Stimulated activated CD4-positive, alpha-beta T cell treated with anti-CD3 and anti-CD28 coated beads, Interleukin-1b, Interleukin-23, amount 100 ng/mL, for 48 hours (primary cell): Measurements from ENCODE around the gene PID1.
"Not testable (repeated sequence)": the region's sequence is repeated elsewhere in the genome, so short reads cannot be mapped to it uniquely, and the experiment has no call there.

ENCODE experiments used
- DNase-seq: peaks from one replicate; pipeline ENCODE4 v3.0.0-alpha.2; 2020

PID1 gene

DNA sequence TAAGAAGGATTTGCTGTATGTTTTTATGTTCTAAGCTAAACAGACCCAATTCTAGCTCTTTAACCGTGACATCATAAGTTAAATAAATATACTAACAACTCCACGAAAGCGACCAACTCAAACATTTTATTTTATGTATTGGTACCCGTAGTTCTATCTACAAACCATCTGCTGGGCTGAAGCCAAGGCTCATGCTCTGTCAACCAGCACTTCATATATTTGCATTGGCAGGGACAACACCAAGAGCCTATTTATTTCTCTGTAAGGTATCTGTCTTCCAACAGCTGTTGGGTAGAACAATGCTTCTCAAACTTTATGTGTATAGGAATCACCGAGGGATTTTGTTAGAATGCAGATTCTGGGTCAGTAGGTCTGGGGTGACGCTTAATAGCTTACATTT, 64.5 kb downstream of the PID1 start:
- no peak for DNase-seq

DNA sequence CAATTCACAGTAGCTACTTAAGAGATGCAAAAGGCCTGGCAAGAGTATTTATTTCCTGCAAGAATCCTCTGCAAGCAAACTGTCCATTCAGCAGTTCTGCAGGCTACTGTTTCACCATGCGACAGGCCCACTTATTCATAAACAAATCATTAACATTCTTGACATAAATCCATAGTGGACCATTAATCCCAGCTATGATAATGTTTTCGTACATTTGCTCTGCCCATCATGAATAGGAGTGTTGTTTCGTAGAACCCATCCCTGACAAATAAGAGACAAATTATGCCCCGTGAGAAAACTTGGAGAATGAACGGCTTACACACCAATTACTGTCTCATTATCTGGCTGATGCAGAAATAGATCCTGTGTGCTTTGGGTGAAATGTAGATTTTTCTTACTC, 65.4 kb downstream of the PID1 start:
- DNase-seq = no peak

DNA sequence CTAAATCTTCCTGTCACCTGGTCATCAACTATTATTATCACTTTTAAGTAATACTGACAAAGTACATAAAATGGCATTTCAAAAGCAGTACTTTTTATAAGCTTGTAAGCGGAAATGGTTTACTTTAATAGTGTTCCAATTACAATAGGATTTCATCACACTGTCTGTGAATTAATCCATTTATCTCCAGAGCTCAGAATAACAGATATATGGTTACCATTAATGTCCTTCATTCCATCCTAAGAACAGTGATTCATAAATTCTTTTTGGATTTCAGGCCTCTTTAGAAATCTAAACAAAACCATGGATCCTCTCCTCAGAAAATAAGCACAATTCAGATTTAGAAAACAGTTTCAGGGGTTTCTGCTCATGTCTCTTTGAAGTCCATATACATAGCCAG, 68.4 kb downstream of the PID1 start:
- no peak for DNase-seq

DNA sequence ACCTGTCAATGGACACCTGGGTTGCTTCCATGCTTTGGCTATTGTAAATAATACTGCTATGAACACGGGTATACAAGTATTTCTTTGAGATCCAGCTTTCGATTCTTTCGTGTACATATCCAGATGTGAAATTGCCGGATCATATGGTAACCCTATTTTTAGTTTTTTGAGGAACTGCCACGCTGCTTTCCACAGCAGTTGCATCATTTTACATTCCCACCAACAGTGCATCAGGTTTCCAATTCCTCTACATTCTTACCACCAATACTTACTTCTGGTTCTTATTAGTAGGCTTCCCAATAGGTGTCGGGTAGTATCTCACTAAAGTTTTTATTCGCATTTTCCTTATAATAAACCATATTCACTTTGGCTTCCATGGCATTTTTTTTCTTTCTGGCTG, 69.6 kb downstream of the PID1 start:
- no peak for DNase-seq

DNA sequence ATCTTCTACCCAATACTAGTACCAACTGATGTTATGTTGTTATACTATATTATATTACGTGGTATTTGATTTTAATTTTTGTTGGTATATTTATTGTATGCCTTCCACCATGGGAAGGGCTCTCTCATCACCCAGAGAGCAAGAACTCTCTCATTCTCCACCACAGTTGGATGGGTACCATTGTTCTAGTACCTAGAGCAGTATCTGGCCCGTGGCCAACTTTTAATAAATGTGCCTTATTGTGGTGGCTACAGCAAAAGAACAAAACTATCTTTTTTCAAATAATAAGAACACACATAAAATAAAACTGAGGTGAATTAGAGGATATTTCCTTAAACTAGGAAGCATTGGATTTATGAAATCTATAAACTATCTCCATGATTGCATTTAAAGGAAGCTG, 71.8 kb downstream of the PID1 start:
- no peak for DNase-seq

DNA sequence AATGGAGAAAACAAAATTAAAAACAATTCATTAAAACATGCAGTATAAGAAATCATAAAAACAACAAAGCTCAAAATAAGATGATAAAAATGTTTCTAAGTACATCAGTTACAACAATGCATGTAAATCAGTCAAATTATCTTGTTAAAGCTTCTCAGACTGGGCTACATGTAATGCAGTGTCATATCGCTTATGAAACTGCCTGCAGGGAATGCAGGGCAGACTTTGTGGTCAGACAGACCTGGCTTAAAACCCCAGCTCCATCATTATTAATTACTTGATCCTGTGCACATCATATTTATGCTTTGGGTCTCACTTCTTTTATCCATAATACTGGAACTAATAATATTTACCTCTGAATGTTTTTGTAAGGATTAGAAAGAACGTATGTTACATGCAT, 74.6 kb downstream of the PID1 start:
- no peak for DNase-seq

DNA sequence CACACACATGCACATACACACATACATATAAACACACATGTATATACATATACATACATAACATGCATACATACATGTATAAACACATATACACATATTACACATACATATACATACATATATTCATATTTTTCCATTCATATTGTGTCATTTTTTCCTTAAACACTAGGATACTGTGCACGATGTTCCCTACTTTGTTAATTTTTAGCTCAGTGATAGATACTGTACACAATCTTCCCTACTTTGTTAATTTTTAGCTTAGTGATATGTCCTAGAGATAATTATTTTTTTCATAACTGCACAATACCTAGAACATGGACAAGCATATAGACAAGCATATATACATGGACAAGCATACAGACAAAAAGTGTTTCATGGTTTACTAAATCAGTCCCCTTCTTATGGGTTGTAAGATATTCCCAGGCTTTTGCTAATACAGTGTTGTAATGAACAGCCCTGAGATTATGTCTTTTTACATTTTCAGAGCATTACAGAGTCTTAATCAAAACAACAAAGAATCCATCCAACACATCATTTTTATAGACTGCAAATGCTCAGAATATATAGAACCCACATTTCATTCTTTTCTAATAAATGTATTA, 75.6 kb downstream of the PID1 start:
- no peak for DNase-seq

DNA sequence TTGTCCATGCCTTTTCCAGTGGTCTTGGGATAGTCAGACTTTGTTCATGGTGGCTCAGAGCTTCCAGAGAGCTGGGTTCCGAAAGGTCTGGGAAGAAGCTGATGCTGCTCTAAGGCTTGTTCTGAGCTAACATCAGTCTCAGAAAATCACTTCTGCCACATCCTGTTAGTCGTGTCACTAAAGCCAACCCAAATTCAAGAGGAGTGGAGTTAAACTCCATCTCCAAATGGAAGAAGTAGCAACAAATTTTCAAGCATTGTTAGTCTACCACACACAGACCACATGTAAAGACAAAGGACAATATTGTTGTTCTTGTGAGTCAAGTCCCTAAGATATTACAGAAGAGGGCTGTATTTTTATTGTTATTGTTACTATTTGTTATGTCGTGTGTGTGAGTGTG, 77.8 kb downstream of the PID1 start:
- no peak for DNase-seq

DNA sequence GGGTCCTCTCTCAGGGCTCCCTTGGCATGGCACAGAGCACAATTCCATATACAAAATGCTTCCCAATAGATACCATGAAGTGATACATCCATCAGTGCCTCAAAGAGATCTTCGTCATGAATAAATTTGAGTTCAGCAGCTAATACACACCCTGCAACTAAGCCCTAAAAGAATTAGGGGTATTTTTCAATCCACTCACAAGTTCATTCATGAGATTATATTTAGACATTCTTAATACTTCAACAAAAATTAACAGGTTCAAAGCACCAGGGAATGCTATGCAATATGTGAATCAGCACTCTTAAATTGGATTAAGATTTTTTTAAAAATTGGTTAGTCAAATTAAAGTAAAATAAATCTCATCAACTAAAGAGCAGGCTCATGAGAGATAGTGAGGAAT, 79.7 kb downstream of the PID1 start:
- no peak for DNase-seq

DNA sequence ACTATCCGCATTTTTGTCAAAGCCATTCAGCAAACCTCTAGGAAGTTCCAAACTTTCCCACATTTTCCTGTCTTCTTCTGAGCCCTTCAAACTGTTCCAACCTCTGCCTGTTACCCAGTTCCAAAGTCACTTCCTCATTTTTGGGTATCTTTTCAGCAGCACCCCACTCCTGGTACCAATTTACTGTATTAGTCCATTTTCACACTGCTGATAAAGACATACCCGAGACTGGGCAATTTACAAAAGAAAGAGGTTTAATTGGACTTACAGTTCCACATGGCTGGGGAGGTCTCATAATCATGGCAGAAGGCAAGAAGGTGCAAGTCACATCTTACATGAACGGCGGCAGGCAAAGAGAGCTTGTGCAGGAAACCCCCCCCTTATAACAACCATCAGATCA, 84.0 kb downstream of the PID1 start:
- not testable (repeated sequence) for DNase-seq

DNA sequence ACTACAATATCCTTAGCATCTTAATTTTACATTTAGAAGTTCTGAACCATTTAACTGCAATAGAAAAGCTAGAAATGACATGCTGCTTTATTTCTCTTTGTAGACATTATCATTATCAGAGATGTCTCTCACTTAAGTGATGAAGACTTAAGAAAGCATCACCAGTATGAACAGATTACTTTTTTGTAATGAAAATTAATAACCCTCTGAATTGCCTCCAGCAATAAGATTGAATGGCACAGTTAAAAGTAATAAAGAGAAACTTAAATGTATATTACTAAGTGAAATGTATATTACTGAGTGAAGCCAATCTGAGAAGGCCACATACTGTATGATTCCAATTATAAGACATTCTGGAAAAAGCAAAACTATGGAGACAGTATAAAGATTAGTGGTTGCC, 89.4 kb downstream of the PID1 start:
- no peak for DNase-seq

DNA sequence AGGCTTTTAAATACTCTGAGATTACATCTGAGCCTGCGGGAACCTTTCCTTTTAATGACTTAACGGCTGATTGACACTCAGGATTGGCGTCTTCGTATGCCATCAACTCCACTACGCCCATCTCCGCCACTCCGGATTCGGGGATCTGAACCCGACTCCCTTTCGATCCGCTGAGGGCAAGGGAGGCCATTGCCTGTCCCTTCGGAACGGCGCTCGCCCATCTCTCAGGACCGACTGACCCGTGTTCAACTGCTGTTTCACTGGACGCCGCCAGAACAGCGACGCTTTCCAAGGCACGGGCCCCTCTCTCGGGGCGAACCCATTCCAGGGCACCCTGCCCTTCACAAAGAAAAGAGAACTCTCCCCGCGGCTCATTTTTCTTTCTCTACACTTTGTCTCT, 90.4 kb downstream of the PID1 start:
- DNase-seq = no peak

DNA sequence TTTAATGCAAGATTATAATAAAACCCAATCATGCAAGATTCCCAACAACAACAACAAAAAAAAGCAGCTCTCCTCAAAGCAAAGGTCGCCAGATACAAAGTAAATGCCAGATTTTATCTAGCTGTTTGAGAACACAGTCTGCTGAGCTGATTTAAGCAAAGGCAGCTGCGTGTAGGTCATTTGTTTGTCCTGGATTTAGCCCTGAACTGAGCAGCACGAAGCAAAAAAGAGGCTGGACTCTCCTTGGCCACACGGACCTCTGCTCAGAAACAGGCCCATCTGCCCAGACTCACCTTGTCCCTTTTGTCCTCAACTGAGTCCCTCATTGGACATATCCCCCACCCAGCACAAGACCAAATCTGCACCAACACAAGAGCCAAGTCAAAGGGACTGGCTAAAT, 91.5 kb downstream of the PID1 start:
- DNase-seq = no peak

DNA sequence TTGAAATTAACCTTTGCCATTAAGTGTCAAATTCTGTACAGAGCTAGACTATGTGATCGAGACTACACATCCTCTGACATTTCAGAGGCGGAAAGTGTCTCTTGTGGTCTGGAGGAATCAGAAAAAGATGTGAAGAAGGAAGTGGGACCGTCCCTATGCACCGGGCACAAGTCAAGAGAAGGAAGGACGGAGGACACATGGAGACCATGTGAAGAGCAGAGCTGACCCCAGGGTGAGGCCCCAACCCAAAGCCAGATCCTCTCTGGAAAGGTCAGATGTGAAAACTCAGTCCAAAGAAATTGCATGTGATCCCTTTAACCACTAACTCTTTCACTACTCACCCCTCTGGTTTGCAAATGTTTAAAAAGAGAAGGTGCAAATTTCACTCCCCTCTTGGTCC, 92.4 kb downstream of the PID1 start:
- no peak for DNase-seq

DNA sequence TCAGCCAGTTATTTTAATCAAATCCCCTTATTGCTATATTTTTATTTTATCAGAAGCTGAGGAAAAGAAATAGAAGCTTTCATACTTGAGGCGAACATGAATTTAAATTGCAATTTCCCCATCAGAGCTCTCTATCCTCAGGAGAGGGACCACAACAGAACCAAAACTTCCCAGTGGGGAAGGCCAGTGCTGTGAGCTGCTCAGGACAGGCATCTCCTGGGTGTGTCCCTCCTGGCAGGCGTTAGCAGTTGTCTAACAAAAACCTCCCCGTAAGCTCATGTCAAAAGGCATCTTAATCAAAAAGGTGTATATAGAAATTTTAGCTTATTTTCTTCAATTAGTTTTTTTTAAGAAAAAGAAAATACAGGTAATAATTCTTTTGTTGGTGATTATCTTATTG, 93.0 kb downstream of the PID1 start:
- DNase-seq = no peak

DNA sequence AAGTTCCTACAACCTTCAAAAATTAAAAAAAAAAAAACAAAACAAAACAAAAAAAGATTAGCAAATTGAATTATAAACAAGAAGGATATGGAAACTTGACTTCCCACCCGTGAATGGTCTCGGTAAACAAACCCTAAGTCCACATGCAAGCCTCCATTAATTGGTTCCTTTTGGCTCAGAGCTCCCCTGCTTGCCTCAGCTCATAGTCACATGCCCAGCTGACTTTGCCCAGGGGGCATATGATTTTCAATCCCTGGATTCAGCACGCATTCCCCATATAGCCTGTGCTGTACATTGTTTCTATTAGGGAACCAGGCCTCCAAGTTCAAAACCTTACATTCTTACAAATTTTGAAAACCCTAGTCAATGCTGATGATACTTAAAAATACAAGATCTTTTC, 95.0 kb downstream of the PID1 start:
- no peak for DNase-seq

DNA sequence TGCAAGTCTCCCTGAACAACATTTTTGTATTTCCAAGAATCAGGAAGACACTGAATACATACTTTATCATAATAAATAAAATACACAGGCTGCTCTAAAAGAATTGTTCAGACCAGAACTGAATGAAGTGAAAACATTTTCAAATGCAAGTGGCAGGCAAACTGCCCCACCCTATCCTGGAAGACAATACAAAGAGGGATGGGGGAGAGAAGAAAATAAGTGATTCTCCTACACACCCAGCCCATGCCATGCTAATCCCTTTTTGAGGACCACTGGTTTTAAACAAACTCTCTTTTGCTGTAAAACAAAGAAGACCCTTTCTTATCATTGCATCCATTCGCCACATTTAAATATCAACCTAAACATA, 95.6 kb downstream of the PID1 start:
- no peak for DNase-seq

DNA sequence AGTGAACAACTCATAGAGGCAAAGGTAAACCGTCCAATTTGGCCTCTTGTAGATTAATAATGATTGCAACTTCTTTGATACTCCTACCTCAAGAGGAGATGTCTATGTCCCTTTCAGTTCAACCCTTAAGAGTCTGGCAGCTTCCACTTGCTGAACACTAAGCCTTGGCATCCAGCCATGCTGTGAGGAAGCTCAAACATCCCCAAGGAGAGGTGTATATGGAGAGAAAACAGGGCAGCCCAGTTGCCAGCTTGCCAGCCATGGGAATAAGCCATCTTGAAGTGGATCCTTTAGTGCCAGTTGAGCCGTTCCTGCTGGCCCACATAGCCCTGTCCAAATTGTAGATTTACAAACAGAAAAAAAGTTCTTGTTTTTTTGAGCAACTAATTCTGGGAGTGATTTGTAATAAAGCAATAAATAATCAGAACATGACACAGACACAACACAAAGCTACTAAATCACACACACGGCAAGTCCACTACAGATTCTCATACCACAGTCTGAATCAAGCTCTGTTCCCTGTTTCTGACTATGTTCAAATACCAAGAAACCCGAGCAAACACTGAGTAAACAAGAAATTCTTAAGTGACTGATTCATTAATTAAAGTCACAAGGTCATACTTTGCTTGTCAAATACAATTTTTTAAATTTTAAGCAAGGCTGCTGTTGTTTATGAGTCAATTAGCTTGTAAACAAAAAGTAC, 96.1 kb downstream of the PID1 start:
- no peak for DNase-seq

DNA sequence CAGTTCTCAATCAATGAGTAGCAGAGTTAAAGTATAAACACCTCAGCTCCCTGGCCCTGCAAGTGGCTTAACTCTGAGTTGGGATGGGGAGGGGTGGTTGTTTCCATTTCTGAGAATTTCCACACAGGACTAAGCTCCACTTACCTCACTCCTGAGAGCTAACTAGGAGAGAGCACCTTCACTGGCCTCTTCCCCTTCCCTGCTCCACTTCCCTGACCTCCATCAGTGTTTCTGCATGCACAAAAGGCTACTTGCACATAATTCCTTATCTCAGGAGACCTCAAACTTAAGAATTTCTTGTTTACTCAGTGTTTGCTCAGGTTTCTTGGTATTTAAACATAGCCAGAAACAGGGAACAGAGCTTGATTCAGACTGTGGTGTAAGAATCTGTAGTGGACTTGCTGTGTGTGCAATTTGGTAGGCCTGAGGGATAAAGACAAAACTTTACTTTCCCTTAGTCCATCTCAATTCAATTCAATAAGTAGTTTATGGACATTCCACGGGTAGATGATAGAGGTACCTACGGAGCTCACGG, 97.2 kb downstream of the PID1 start:
- DNase-seq = no peak

DNA sequence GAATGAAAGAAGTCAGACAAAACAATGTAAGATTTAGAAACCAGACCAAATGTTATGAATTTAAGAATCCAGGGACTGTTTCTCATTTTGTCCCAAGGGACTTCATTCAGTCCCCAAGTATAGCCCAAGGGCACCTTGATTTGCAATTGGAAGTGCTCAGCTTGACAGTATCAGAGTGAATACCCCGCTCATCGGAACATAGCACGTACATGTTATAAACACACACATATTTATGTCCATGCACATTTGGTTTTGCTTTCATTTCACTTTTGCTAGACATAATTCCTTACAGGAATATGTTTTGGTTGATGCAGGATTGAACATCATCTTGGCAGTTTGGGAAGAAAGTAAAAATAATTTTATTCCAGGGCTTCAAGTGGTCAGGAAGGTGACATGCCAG, 100.2 kb downstream of the PID1 start:
- DNase-seq = no peak

DNA sequence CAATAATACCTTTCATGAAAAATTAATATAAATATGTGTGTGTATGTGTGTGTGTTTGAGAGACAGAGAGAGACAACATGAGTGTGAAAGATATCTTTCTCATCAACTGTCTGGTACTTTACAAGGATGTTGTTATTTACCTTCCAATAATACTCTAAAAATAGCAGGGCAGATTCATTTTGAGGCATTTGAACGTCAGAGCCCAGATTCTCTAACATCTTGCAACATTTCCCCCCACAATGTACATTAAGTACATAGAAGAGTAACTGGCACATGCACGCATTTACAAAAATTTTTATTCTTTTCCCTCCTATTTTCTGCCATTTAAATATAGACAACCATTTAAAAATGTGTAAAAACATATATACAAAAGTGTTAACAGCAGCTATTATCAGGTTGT, 100.9 kb downstream of the PID1 start:
- no peak for DNase-seq

DNA sequence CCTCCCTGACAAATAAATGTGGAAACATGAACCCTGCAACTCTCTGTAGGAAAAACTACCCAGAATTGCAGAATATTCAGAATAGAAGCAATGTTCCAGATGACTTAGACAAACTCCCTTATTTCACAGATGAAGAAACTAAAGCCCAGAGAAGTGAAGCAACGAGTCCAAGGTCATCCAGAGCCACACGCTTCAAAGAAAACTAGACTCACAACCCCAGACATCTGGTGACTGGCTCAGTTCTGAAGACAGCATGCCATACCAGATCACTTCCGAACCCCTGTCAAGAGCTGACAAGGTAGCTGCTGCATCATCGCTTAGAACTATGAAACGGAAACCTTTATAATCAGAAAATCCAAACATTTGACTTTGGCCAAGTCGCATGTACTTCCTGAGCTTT, 101.3 kb downstream of the PID1 start:
- no peak for DNase-seq

DNA sequence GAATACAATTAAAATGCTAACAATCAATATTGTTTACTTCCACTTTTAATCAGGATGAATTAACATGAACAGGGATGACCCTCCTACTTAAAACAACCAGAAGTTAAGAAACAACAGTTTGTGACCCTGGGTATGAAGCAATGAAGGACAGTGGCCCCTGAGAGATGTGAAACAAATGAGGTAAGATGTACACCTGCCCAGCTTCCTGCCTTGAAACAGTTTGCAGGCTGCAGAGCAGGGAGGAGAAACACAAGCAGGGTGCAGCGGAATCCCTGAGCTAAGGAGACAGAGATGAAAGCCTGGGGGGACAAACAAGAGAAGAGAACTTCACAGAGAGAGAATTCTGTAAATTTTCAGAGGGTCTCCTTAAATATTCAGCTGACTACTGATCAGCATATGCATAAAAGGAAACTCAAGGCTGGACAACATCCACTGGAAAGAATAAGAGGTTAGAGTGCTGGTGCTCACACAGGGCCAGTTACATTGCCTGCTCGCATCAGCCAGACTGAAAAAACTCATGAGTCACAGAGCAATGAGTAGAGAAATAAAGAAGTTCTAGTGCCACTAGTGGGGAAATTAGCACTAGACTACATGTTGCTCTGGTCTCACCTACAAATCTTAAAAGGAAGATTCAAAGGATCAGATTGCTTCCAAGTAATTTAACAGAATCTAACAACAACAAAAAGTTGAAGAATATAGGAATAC, 106.4 kb downstream of the PID1 start:
- no peak for DNase-seq

DNA sequence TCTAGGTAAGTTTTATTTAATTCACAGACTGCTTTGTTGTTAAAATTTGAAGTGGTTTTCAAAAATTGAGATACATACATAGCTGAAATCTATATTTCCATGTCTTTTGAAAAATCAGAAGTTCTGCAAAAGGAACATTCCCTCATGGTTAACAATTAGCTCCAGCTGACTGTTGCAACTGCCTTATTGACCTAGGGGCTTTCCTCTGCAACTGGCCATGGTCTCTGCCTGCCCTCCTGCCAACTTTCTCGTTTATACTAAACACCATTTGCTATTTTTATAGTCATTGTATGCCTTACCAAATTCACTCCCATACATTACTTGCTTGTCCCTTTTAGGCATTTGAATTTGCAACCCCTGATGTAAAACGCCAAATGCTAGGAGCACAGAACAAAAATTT, 107.2 kb downstream of the PID1 start:
- DNase-seq = no peak

DNA sequence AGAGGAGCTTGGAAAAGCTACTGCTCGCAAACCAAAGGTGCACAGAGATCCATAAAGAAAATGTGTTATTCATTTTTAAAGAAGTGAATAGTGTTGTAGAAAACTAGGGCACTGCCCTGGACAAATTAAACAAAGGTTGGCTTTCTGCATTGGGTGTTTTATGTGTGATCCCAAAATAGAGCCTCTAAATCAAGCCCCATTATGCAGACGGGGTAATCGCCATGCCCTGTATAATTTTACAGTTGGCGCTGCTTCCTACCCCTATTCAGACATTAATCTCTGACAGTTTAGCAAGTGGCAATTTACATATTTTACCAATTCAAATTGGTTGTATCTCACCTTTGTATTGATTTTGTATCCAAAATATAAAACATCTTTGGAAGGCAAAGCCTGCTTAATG, 109.1 kb downstream of the PID1 start:
- no peak for DNase-seq
